Prostate gland (tissue), 2 donors: Measurements from ENCODE around the gene SNX9.

Experiments used
- CTCF ChIP-seq, 4 experiments: fragments of 200-600 bp in 2 of 4; fragments of 450-650 bp in 2 of 4; sonication (generic) in 2 of 4; IDR thresholded peaks; 1 replicate in 3 of 4; 2 replicates in 1 of 4; pipeline ENCODE4 v1.5.1; 2016 to 2019; ENCODE audit warnings: antibody characterized with exemption in 4 of 4, mild to moderate bottlenecking in 2 of 4, moderate library complexity in 2 of 4
- POLR2A ChIP-seq: fragments of 450-650 bp; IDR thresholded peaks from one replicate; pipeline ENCODE4 v1.6.1; 2016; ENCODE audit warnings: antibody characterized with exemption, mild to moderate bottlenecking
- POLR2AphosphoS5 ChIP-seq: sonication (generic); formaldehyde crosslinking; IDR thresholded peaks from one replicate; pipeline ENCODE4 v1.6.1; 2017; ENCODE audit warnings: antibody characterized with exemption

GRCh38 chr6:157944983-157945931, 122.2 kb downstream of the SNX9 start:
- TF ChIP-seq CTCF (IDR thresholded peaks at IDR 0.05): no peak
- no peak for TF ChIP-seq POLR2A
- TF ChIP-seq POLR2AphosphoS5: no peak
